Measurements from ENCODE around the gene R3HDM1. TPM values are rescaled to one million over a fixed set of nuclear protein-coding genes. Genes with fewer than 3 reads are reported as not detected.
"Not testable (repeated sequence)": the region's sequence is repeated elsewhere in the genome, so short reads cannot be mapped to it uniquely, and the experiment has no call there.

The R3HDM1 gene
- total RNA-seq, 1 experiment from 2014 or later: 16.6 TPM

GRCh38 chr2:135635212-135635835 is 104.0 kb downstream of the R3HDM1 start:
- in situ Hi-C loops (cut with HindIII; ENCODE audit: low sequenced_read_pairs): no loop called here
- DNase-seq (ENCODE audit: low spot score): no peak

GRCh38 chr2:135636982-135637381 is 105.7 kb downstream of the R3HDM1 start:
- in situ Hi-C loops (cut with HindIII; ENCODE audit: low sequenced_read_pairs): no loop called here
- no peak for DNase-seq (ENCODE audit: low spot score)

DNA sequence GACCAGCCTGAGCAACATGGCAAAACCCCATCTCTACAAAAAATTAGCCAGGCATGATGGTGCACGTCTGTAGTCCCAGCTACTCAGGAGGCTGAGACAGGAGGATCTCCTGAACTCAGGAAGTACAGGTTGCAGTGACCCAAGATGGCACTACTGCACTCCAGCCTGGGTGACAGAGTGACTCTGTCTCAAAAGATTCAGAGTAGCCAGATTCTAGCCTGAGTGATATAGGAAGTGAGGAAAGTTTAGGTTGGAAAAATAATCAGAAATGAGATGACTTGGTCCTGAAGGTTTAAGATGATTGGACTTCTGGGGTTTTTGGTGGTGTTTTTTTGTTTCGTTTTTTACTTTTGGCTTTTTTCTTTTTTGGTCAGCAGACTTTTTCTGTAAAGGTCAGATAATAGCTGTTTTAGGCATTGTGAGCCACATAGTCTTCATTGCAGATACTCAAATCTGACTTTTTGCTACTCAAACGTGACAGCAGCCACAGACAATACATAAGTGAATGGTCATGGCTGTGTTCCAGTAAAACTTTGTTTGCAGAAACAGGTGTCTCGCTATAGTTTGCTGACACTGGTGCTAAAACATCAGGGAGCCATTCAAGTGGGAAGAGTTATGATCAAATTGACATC is 106.3 kb downstream of the R3HDM1 start:
- DNase-seq (ENCODE audit: low spot score): no peak
- in situ Hi-C loops (cut with HindIII; ENCODE audit: low sequenced_read_pairs): no loop called here

DNA sequence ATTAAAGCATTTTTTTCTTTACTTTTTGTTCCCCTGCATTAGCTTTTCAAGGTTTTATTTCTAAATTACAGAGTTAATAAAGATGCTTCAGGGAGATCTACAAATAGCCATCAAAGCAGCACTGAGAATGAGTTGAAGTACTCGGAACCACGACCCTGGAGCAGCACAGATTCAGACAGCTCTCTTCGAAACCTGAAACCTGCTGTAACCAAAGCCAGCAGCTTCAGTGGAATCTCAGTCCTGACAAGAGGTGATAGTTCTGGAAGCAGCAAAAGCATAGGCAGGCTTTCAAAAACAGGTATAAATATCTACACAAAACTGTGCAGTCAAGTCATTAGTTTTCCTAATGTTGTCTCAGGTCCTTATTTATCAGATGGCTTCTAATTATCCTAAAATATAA is 107.5 kb downstream of the R3HDM1 start:
- in situ Hi-C loops (cut with HindIII; ENCODE audit: low sequenced_read_pairs): no loop called here

GRCh38 chr2:135641156-135642068 is 110.1 kb downstream of the R3HDM1 start:
- in situ Hi-C loops (cut with HindIII; ENCODE audit: low sequenced_read_pairs): no loop called here
- no peak for DNase-seq (ENCODE audit: low spot score)

More for the DNA sequence above, 107.5 kb downstream of the R3HDM1 start:
- DNase-seq (ENCODE audit: low spot score): no peak

GRCh38 chr2:135647836-135648579 is 116.7 kb downstream of the R3HDM1 start:
- DNase-seq (ENCODE audit: low spot score): no peak
- in situ Hi-C loops (cut with HindIII; ENCODE audit: low sequenced_read_pairs): no loop called here

DNA sequence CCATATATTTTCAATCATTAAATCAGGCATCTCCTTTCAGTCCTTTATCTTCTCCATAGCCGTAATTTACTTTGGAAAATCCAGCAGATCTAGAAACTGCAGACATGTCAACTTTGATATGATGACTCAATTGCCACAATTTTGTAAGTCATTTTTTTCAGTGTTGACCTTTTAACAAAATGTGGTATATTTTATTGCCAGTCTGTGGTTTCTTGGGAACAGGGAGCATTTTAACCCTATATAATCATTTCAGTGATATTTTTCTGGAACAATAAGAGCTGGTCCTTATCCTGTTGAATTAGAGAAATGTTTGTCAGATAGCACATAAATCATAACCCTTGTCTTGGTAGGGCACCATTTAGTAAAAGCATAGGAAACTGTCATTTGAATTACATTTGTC is 119.4 kb downstream of the R3HDM1 start:
- no peak for DNase-seq (ENCODE audit: low spot score)

GRCh38 chr2:135651717-135652116 is 120.4 kb downstream of the R3HDM1 start:
- no peak for DNase-seq (ENCODE audit: low spot score)
- in situ Hi-C loops (cut with HindIII; ENCODE audit: low sequenced_read_pairs): no loop called here

More for the DNA sequence above, 119.4 kb downstream of the R3HDM1 start:
- in situ Hi-C loops (cut with HindIII; ENCODE audit: low sequenced_read_pairs): no loop called here

DNA sequence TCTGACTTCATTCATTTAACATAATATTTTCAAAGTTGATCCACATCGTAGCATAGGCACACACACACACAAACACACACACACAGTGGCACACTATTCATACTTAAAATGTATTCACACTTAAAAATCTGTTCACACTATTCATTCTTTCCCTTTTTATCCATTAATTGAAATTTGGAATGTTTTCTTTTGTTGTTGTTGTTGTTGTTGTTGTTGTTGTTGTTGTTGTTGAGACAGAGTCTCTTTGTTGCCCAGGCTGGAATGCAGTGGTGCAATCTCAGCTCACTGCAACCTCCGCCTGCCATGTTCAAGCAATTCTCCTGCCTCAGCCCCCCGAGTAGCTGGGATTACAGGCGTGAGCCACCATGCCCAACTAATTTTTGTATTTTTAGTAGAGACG is 123.0 kb downstream of the R3HDM1 start:
- DNase-seq (ENCODE audit: low spot score); in situ Hi-C loops (cut with HindIII; ENCODE audit: low sequenced_read_pairs): not testable (repeated sequence)

GRCh38 chr2:135657806-135658582 is 126.7 kb downstream of the R3HDM1 start:
- no peak for DNase-seq (ENCODE audit: low spot score)
- in situ Hi-C loops (cut with HindIII; ENCODE audit: low sequenced_read_pairs): no loop called here

GRCh38 chr2:135662088-135662487 is 130.8 kb downstream of the R3HDM1 start:
- DNase-seq (ENCODE audit: low spot score): no peak
- in situ Hi-C loops (cut with HindIII; ENCODE audit: low sequenced_read_pairs): no loop called here

- in situ Hi-C loops (cut with HindIII; ENCODE audit: low sequenced_read_pairs): no loop called here
- no peak for DNase-seq (ENCODE audit: low spot score)
Observed at GRCh38 chr2:135663148-135663700, 131.9 kb downstream of the R3HDM1 start.

DNA sequence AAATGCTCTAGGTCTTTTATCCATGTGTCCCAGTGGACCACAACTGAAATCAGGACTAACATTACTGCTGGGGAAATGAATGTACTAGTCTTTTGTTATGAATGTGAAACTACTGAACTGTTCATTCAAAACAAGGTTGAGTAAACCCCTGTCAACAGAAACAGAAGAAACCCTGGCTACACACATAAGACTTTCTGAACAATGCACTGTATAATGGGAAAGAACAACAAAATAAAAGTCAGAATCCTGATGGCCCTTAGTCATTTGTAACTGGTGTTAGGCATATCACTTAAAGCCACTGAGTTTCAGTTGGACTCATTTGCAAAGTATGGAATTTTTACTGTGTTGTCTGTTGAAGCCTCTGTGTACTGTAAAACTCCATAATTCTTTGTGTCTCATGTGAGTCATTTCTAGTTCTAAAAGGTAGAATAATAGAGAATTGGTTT is 133.4 kb downstream of the R3HDM1 start:
- DNase-seq (ENCODE audit: low spot score): no peak
- in situ Hi-C loops (cut with HindIII; ENCODE audit: low sequenced_read_pairs): no loop called here

GRCh38 chr2:135667045-135667444 is 135.8 kb downstream of the R3HDM1 start:
- in situ Hi-C loops (cut with HindIII; ENCODE audit: low sequenced_read_pairs): no loop called here
- peak; percentile 26 for DNase-seq (ENCODE audit: low spot score)

DNA sequence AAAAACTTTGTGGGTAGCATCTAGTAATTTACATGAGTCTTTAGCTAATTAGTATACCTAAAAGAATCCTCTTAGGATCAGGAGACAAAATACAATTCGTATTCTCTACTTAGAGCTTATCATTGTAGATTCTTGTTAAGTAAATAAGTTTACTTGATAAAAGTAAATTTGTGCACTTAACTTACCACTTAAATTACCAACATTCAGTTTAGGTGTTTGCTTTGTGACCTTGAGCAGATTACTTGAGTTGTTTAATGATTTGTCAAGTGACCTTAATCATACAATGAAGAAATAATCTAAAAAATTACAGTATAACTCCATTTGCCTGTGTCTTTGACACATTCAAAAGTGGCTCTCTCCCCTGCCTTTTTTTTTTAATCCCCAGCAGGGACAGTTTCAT is 143.2 kb downstream of the R3HDM1 start:
- no peak for DNase-seq (ENCODE audit: low spot score)
- in situ Hi-C loops (cut with HindIII; ENCODE audit: low sequenced_read_pairs): no loop called here

GRCh38 chr2:135676031-135676430 is 144.7 kb downstream of the R3HDM1 start:
- in situ Hi-C loops (cut with HindIII; ENCODE audit: low sequenced_read_pairs): no loop called here
- no peak for DNase-seq (ENCODE audit: low spot score)

- no peak for DNase-seq (ENCODE audit: low spot score)
Observed at GRCh38 chr2:135679125-135679524, 147.8 kb downstream of the R3HDM1 start.

DNA sequence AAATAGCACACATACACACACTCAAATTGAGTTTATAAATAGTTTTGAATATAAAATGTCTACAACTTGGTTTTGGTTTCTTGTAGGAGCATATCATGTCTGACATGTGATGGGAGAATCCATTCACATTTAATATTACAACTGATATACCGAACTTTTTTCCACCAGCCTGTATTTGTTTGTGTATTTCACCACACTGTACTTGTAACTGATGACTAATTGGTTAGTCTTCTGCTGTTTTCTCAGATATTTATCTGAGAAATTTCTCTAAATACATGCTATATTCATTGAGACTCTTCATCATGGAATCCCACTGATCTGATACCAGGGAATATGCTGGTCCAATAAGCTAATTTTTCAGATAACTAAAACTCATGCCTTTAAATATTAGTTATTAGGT is 154.1 kb downstream of the R3HDM1 start:
- no peak for DNase-seq (ENCODE audit: low spot score)
- in situ Hi-C loops (cut with HindIII; ENCODE audit: low sequenced_read_pairs): no loop called here

More at GRCh38 chr2:135679125-135679524, 147.8 kb downstream of the R3HDM1 start:
- in situ Hi-C loops (cut with HindIII; ENCODE audit: low sequenced_read_pairs): no loop called here

All from G401 (cell line).